DOHH2 (cell line): ENCODE data around the gene SSUH2.

Experiments used
- H3F3A ChIP-seq: fragments of 200-600 bp; sonication (generic), shearing (Covaris generic); 2 replicates; pipeline ENCODE4 v1.6.0; 2016; ENCODE audit warnings: antibody characterized with exemption, mild to moderate bottlenecking; ENCODE audit not compliant: control insufficient read depth, insufficient read depth
- H3K27ac ChIP-seq: fragments of 200-600 bp; sonication (generic); 2 replicates; pipeline ENCODE4 v1.5.1; 2014; ENCODE audit warnings: low read depth, mild to moderate bottlenecking, low read length, moderate library complexity
- H3K27me3 ChIP-seq: fragments of 200-600 bp; sonication (generic); 2 replicates; pipeline ENCODE4 v1.6.1; 2014; ENCODE audit warnings: mild to moderate bottlenecking, low read length, mixed read lengths; ENCODE audit not compliant: control insufficient read depth
- H3K36me3 ChIP-seq: fragments of 200-600 bp; sonication (generic); 2 replicates; pipeline ENCODE4 v1.6.1; 2014; ENCODE audit warnings: mild to moderate bottlenecking, low read length, moderate library complexity, mixed read lengths; ENCODE audit not compliant: control insufficient read depth
- H3K4me1 ChIP-seq: fragments of 200-600 bp; sonication (generic); 2 replicates; pipeline ENCODE4 v1.6.1; 2014; ENCODE audit warnings: mild to moderate bottlenecking, low read length, mixed read lengths; ENCODE audit not compliant: control insufficient read depth
- H3K4me2 ChIP-seq: fragments of 200-600 bp; sonication (generic); 2 replicates; pipeline ENCODE4 v1.6.0; 2014; ENCODE audit warnings: mild to moderate bottlenecking, low read length, moderate library complexity
- H3K4me3 ChIP-seq: fragments of 200-600 bp; sonication (generic); 2 replicates; pipeline ENCODE4 v1.5.1; 2014; ENCODE audit warnings: mild to moderate bottlenecking, low read length, mixed read lengths
- H3K79me2 ChIP-seq: fragments of 200-600 bp; sonication (generic); 2 replicates; pipeline ENCODE4 v1.6.1; 2014; ENCODE audit warnings: mild to moderate bottlenecking, low read length, mixed read lengths; ENCODE audit not compliant: control insufficient read depth
- H3K9me2 ChIP-seq: fragments of 200-600 bp; sonication (generic); replicated peaks from 2 replicates; pipeline ENCODE4 v1.6.1; 2014; ENCODE audit warnings: mild to moderate bottlenecking, low read length, mixed read lengths; ENCODE audit not compliant: control insufficient read depth
- H3K9me3 ChIP-seq: fragments of 200-600 bp; sonication (generic); 2 replicates; pipeline ENCODE4 v1.6.1; 2014; ENCODE audit warnings: antibody characterized with exemption, low read length, mixed read lengths; ENCODE audit not compliant: control insufficient read depth, insufficient read depth
- H4K20me1 ChIP-seq: fragments of 200-600 bp; sonication (generic); 2 replicates; pipeline ENCODE4 v1.6.0; 2014; ENCODE audit warnings: low read depth, mild to moderate bottlenecking, antibody characterized with exemption, low read length, moderate library complexity; ENCODE audit not compliant: control insufficient read depth, insufficient read depth
- EZH2phosphoT487 ChIP-seq: fragments of 200-600 bp; sonication (generic); IDR thresholded peaks from 2 replicates; pipeline ENCODE4 v1.6.1; 2017; ENCODE audit warnings: borderline replicate concordance, mild to moderate bottlenecking, antibody characterized with exemption, low read length, moderate library complexity, mixed read lengths
- TF ChIP-seq, protein P1 (sequence below): fragments of 200-600 bp; sonication (generic); IDR thresholded peaks from one replicate; pipeline ENCODE4 v1.5.1; 2014; ENCODE audit warnings: antibody characterized with exemption, mild to moderate bottlenecking, low read depth, low read length; ENCODE audit not compliant: poor library complexity, severe bottlenecking

The SSUH2 gene

DNA sequence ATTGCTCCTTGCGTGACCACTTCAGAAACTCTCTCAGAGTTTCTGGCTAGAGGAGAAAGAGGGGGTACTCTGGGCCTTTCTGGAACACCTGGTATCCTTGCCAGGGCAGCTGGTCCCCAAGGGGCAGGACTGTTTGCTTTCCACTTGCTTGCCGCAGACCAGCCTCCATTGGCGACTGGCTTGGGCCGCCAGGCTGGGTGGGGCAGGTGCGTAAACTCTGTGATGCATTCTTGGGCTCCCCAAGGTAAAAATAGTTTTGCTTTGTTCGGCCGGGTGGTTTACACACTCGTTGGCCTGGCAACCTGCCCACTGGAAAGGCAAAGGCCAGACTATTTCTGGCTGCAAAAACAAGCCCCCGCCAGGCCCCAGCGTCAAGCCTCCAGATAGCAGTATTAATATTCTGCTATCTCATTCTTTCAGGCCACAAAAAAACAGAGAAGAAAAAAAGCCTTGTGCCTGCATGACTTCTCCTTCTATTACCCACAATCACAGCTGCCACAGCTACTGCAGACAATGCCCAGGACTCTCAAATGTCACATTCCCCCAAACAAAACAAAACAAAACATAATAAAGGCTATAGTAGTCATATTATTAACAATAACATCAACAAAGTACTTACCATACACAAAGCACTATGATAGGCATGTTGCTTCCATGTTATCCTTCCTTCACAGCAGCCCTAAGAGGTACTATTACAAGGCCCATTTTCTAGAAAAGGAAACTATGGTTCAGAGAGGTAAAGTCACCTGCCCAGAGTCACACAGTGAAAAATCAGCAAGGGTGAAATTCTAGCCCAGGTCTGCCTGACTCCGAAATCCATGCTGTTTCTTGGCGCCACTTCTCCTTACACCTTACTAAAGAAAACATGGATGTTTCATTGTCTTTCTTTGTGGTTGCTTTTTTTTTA lies 14.0 kb upstream of the SSUH2 start:
- Histone ChIP-seq H3K4me1 (peaks cover 72% of the 10 kb centered on the region), H3K27ac (peak overlapping the region; percentile 84), H3K4me3 (peak overlapping the region; percentile 43), H3K27me3 (no peaks in the 10 kb centered on the region), H3F3A (no peaks in the 10 kb centered on the region; the same call in 1 of the 2 replicates), H3K9me2 (no peaks in the 10 kb centered on the region), H3K4me2 (peak overlapping the region; percentile 67), H4K20me1 (no peaks in the 10 kb centered on the region), H3K79me2 (no peaks in the 10 kb centered on the region), H3K36me3 (no peaks in the 10 kb centered on the region), H3K9me3 (no peaks in the 10 kb centered on the region)
- TF ChIP-seq, protein P1, sequence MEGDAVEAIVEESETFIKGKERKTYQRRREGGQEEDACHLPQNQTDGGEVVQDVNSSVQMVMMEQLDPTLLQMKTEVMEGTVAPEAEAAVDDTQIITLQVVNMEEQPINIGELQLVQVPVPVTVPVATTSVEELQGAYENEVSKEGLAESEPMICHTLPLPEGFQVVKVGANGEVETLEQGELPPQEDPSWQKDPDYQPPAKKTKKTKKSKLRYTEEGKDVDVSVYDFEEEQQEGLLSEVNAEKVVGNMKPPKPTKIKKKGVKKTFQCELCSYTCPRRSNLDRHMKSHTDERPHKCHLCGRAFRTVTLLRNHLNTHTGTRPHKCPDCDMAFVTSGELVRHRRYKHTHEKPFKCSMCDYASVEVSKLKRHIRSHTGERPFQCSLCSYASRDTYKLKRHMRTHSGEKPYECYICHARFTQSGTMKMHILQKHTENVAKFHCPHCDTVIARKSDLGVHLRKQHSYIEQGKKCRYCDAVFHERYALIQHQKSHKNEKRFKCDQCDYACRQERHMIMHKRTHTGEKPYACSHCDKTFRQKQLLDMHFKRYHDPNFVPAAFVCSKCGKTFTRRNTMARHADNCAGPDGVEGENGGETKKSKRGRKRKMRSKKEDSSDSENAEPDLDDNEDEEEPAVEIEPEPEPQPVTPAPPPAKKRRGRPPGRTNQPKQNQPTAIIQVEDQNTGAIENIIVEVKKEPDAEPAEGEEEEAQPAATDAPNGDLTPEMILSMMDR = no peak
- no peak for TF ChIP-seq EZH2phosphoT487

DNA sequence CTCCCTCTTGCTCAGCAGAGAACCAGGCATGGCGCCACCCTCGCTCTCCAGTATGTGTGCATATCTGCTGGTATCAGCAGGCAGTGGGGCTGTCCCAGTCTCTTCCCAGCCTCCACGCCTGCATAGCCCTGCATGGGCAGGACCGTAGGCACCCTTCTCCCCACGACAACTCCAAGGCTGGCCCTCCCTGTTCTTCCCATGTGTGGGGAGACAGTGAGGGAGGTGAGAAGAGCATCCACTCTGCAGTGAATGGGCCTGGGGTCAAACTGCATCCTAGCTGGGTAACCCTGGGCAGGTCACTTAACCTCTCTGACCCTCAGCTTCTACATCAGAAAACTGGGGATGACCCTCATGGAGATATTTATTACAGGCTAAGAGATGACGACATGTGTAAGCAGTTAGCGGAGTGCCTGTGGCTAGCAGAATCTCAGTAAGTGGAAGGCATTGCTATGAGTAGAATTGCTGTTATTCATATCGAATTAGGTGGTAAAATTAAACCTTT lies 13.3 kb upstream of the SSUH2 start:
- no peaks in the 10 kb centered on the region for H4K20me1 ChIP-seq
- peak overlapping the region; percentile 84 for H3K27ac ChIP-seq
- H3K4me3 ChIP-seq = peak overlapping the region; percentile 43
- no peaks in the 10 kb centered on the region for H3K36me3 ChIP-seq
- TF ChIP-seq, protein P1 = no peak
- no peak for TF ChIP-seq EZH2phosphoT487
- H3K4me2 ChIP-seq = peak overlapping the region; percentile 67
- no peaks in the 10 kb centered on the region for H3K9me2 ChIP-seq
- H3K27me3 ChIP-seq = no peaks in the 10 kb centered on the region
- H3F3A ChIP-seq = no peaks in the 10 kb centered on the region; the same call in 1 of the 2 replicates
- H3K4me1 ChIP-seq = peaks cover 65% of the 10 kb centered on the region
- H3K9me3 ChIP-seq = no peaks in the 10 kb centered on the region
- H3K79me2 ChIP-seq = no peaks in the 10 kb centered on the region

DNA sequence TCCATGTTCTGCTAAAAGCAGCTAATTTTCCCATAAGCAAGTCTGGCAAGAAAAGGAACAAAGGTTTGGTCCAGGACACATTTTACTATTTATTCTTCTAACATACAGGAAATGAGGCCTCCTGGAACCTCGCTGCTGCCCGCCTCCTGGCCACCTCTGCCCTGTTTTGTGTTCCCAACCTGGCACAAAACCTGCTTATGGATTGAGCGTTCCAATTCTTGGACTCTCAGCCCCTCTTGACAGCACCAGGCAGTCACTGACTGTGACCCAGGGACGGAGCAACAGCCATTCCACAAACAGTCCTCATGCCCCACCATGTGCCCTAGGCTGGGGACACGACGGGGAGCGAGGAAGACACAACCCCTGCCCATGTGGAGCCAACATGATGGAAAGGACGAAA lies 11.6 kb upstream of the SSUH2 start:
- Histone ChIP-seq H3K9me2 (no peaks in the 10 kb centered on the region), H3K4me3 (no peak overlapping the region), H4K20me1 (no peaks in the 10 kb centered on the region), H3K9me3 (no peaks in the 10 kb centered on the region), H3K4me2 (no peak overlapping the region), H3K79me2 (no peaks in the 10 kb centered on the region), H3K27me3 (no peaks in the 10 kb centered on the region), H3K27ac (no peak overlapping the region), H3F3A (no peaks in the 10 kb centered on the region; the same call in 1 of the 2 replicates), H3K36me3 (no peaks in the 10 kb centered on the region), H3K4me1 (peaks cover 51% of the 10 kb centered on the region)
- TF ChIP-seq, protein P1 = no peak
- no peak for TF ChIP-seq EZH2phosphoT487
